GM15510 (cell line): ENCODE measurements around the gene SAMHD1.

Source experiments
- POLR2A ChIP-seq: IDR thresholded peaks from 3 replicates; pipeline ENCODE4 v1.6.1; 2011; ENCODE audit warnings: borderline replicate concordance; ENCODE audit not compliant: insufficient read length; ENCODE audit errors: extremely low read depth

Gene SAMHD1

GRCh38 chr20:36951198-36951978, at the start of gene SAMHD1:
TSS of gene SAMHD1 (minus strand) at chr20:36951708. CDS start at chr20:36951643, 65 bp downstream.
- peak; percentile 88 for TF ChIP-seq POLR2A

GRCh38 chr20:36998652-36999051, 47.1 kb upstream of the SAMHD1 start:
- no peak for TF ChIP-seq POLR2A

- TF ChIP-seq POLR2A: no peak
Measured at GRCh38 chr20:36997121-36997520, 45.6 kb upstream of the SAMHD1 start.

GRCh38 chr20:36992802-36993334, 41.4 kb upstream of the SAMHD1 start:
- no peak for TF ChIP-seq POLR2A

GRCh38 chr20:36991703-36992102, 40.2 kb upstream of the SAMHD1 start:
- TF ChIP-seq POLR2A: no peak

- TF ChIP-seq POLR2A: no peak
Measured at GRCh38 chr20:36989797-36990196, 38.3 kb upstream of the SAMHD1 start.

GRCh38 chr20:36988494-36988966, 37.0 kb upstream of the SAMHD1 start:
- TF ChIP-seq POLR2A: no peak

GRCh38 chr20:36984257-36984638, 32.7 kb upstream of the SAMHD1 start:
- no peak for TF ChIP-seq POLR2A

- TF ChIP-seq POLR2A: no peak
Measured at GRCh38 chr20:36975099-36975818, 23.8 kb upstream of the SAMHD1 start.

GRCh38 chr20:36974660-36975059, 23.2 kb upstream of the SAMHD1 start:
- TF ChIP-seq POLR2A: no peak

- TF ChIP-seq POLR2A: no peak
Measured at GRCh38 chr20:36971103-36971502, 19.6 kb upstream of the SAMHD1 start.

- TF ChIP-seq POLR2A: no peak
Measured at GRCh38 chr20:36969478-36970186, 18.1 kb upstream of the SAMHD1 start.

GRCh38 chr20:36969051-36969450, 17.5 kb upstream of the SAMHD1 start:
- TF ChIP-seq POLR2A: no peak

- no peak for TF ChIP-seq POLR2A
Measured at GRCh38 chr20:36967636-36968035, 16.1 kb upstream of the SAMHD1 start.

- no peak for TF ChIP-seq POLR2A
Measured at GRCh38 chr20:36959242-36959641, 7.7 kb upstream of the SAMHD1 start.

- TF ChIP-seq POLR2A: no peak
Measured at GRCh38 chr20:36957875-36958667, 6.6 kb upstream of the SAMHD1 start.
